ENCODE data around the gene LUZP1.

DNA sequence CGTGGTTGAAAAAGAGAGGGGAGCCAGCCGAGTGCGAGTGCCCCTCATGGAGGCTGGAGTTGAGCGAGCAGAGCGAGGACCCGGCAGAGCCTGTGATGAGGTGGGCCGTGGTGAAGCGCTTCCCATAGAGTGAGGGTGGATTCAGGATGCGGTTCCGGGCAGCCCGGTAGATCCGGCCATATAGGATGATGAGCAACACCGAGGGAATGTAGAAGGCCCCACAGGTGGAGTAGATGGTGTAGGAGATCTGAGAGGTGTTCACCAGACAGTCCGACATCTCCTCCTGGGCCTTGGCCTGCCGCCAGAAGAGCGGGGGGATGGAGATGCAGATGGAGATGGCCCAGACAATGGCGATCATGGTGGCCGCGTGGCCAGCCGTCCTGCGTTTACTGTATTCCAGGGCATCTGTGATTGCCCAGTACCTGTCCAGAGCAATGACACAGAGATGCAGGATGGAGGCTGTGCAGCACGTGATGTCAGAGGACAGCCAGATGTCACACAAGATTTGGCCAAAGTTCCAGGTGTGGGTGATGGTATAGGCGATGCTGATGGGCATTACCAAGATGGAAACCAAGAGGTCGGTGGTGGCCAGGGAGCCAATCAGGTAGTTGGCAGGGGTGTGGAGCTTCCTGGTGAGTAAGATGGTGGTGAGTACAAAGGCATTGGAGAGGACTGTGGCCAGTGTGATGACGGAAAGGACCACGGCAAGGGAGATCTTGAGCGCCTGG lies 24.9 kb upstream of the LUZP1 start:
- TF ChIP-seq ZNF138 (CRISPR knock-in tag; conservative IDR thresholded peaks at IDR 0.05), result no peak
- TF ChIP-seq, protein P1, sequence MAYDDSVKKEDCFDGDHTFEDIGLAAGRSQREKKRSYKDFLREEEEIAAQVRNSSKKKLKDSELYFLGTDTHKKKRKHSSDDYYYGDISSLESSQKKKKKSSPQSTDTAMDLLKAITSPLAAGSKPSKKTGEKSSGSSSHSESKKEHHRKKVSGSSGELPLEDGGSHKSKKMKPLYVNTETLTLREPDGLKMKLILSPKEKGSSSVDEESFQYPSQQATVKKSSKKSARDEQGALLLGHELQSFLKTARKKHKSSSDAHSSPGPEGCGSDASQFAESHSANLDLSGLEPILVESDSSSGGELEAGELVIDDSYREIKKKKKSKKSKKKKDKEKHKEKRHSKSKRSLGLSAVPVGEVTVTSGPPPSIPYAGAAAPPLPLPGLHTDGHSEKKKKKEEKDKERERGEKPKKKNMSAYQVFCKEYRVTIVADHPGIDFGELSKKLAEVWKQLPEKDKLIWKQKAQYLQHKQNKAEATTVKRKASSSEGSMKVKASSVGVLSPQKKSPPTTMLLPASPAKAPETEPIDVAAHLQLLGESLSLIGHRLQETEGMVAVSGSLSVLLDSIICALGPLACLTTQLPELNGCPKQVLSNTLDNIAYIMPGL (CRISPR knock-in tag; IDR thresholded peaks at IDR 0.05), result no peak
- TF ChIP-seq TEAD1 (CRISPR knock-in tag; IDR thresholded peaks at IDR 0.05), result no peak
- no peak for TF ChIP-seq EMX1 (CRISPR knock-in tag; IDR thresholded peaks at IDR 0.05)
- TF ChIP-seq FOXP1 (CRISPR knock-in tag; IDR thresholded peaks at IDR 0.05; ENCODE audit: borderline replicate concordance), result no peak
- no peak for TF ChIP-seq ZNF396 (CRISPR knock-in tag; IDR thresholded peaks at IDR 0.05; ENCODE audit: borderline replicate concordance)
- TF ChIP-seq, protein P2, sequence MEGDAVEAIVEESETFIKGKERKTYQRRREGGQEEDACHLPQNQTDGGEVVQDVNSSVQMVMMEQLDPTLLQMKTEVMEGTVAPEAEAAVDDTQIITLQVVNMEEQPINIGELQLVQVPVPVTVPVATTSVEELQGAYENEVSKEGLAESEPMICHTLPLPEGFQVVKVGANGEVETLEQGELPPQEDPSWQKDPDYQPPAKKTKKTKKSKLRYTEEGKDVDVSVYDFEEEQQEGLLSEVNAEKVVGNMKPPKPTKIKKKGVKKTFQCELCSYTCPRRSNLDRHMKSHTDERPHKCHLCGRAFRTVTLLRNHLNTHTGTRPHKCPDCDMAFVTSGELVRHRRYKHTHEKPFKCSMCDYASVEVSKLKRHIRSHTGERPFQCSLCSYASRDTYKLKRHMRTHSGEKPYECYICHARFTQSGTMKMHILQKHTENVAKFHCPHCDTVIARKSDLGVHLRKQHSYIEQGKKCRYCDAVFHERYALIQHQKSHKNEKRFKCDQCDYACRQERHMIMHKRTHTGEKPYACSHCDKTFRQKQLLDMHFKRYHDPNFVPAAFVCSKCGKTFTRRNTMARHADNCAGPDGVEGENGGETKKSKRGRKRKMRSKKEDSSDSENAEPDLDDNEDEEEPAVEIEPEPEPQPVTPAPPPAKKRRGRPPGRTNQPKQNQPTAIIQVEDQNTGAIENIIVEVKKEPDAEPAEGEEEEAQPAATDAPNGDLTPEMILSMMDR (IDR thresholded peaks at IDR 0.05), result no peak
- no peak for TF ChIP-seq ESRRA (CRISPR knock-in tag; IDR thresholded peaks at IDR 0.05; ENCODE audit: borderline replicate concordance)
- TF ChIP-seq, protein P3, sequence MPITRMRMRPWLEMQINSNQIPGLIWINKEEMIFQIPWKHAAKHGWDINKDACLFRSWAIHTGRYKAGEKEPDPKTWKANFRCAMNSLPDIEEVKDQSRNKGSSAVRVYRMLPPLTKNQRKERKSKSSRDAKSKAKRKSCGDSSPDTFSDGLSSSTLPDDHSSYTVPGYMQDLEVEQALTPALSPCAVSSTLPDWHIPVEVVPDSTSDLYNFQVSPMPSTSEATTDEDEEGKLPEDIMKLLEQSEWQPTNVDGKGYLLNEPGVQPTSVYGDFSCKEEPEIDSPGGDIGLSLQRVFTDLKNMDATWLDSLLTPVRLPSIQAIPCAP (CRISPR knock-in tag; IDR thresholded peaks at IDR 0.05), result no peak
